CD14-positive monocyte (primary cell): ENCODE measurements around the gene PON1. TPM values are rescaled to one million over a fixed set of nuclear protein-coding genes. Genes with fewer than 3 reads are reported as not detected.

Source experiments
- DNase-seq, 3 donors: peaks; one replicate each; pipeline ENCODE4 v3.0.0-alpha.2; 2011 to 2022
- H2AFZ ChIP-seq: 2 replicates; pipeline ENCODE4 v1.6.0; 2012; ENCODE audit warnings: mild to moderate bottlenecking, low read depth, low read length, inconsistent platforms; ENCODE audit not compliant: insufficient read depth, poor library complexity, severe bottlenecking
- H3K27ac ChIP-seq, 2 donors: 1 replicate in 1 of 2; 2 replicates in 1 of 2; pipeline ENCODE4 v1.5.1; 2012 to 2013; ENCODE audit warnings: low read length in 2 of 2, control low read depth in 1 of 2, inconsistent platforms in 1 of 2, low read depth in 1 of 2, mild to moderate bottlenecking in 1 of 2
- H3K27me3 ChIP-seq, 2 donors: one replicate each; pipeline versions ENCODE4 v1.6.0 to v1.6.1; 2011 to 2013; ENCODE audit warnings: low read length in 2 of 2; ENCODE audit not compliant: control insufficient read depth in 2 of 2, insufficient read depth in 2 of 2
- H3K36me3 ChIP-seq, 2 donors: replicated peaks in 1 of 2; 1 replicate in 1 of 2; 2 replicates in 1 of 2; pipeline versions ENCODE4 v1.5.1 to v1.6.1; 2012 to 2013; ENCODE audit warnings: low read length in 2 of 2, control low read depth in 1 of 2, inconsistent platforms in 1 of 2, mild to moderate bottlenecking in 1 of 2; ENCODE audit not compliant: insufficient read depth in 2 of 2, control insufficient read depth in 1 of 2
- H3K4me1 ChIP-seq, 2 donors: 1 replicate in 1 of 2; 2 replicates in 1 of 2; pipeline versions ENCODE4 v1.5.1 to v1.6.1; 2012 to 2013; ENCODE audit warnings: low read length in 2 of 2, control low read depth in 1 of 2, inconsistent platforms in 1 of 2, mild to moderate bottlenecking in 1 of 2, moderate library complexity in 1 of 2; ENCODE audit not compliant: insufficient read depth in 2 of 2, control insufficient read depth in 1 of 2
- H3K4me2 ChIP-seq: replicated peaks from 2 replicates; pipeline ENCODE3; 2012; ENCODE audit warnings: low read length, moderate library complexity, mild to moderate bottlenecking; ENCODE audit not compliant: poor library complexity, severe bottlenecking; ENCODE audit errors: extremely low read depth
- H3K4me3 ChIP-seq, 3 experiments: fragments of 200-600 bp in 1 of 3; sonication (generic) in 1 of 3; replicated peaks in 1 of 3; 1 replicate in 2 of 3; 2 replicates in 1 of 3; pipeline ENCODE4 v1.5.1; 2011 to 2013; ENCODE audit warnings: low read length in 3 of 3, mild to moderate bottlenecking in 3 of 3, control low read depth in 2 of 3, low read depth in 2 of 3, inconsistent platforms in 1 of 3, moderate library complexity in 1 of 3
- H3K79me2 ChIP-seq: 2 replicates; pipeline ENCODE4 v1.6.0; 2012; ENCODE audit warnings: mild to moderate bottlenecking, control low read depth, inconsistent platforms, low read length, moderate library complexity; ENCODE audit not compliant: insufficient read depth
- H3K9ac ChIP-seq: 2 replicates; pipeline ENCODE4 v1.6.0; 2017; ENCODE audit warnings: low read length, mild to moderate bottlenecking; ENCODE audit not compliant: insufficient read depth, poor library complexity, severe bottlenecking
- H3K9me3 ChIP-seq, 2 donors: replicated peaks in 1 of 2; 1 replicate in 1 of 2; 2 replicates in 1 of 2; pipeline versions ENCODE4 v1.5.1 to v1.6.1; 2012 to 2013; ENCODE audit warnings: low read length in 2 of 2, control low read depth in 1 of 2; ENCODE audit not compliant: control insufficient read depth in 1 of 2, insufficient read depth in 1 of 2
- H4K20me1 ChIP-seq: 2 replicates; pipeline ENCODE4 v1.6.0; 2012; ENCODE audit warnings: mild to moderate bottlenecking, low read length, control low read depth, moderate library complexity; ENCODE audit not compliant: insufficient read depth
- H3K27ac Mint-ChIP-seq, 7 donors: one replicate each; pipeline ENCODE4 v1.8.0; 2020; ENCODE audit warnings: mild to moderate bottlenecking in 7 of 7, mixed read lengths in 7 of 7, moderate library complexity in 6 of 7, inconsistent platforms in 2 of 7
- H3K27me3 Mint-ChIP-seq, 3 donors: one replicate each; pipeline ENCODE4 v1.8.0; 2021 to 2022; ENCODE audit warnings: low read depth in 3 of 3, mild to moderate bottlenecking in 3 of 3, mixed read lengths in 3 of 3, moderate library complexity in 3 of 3, inconsistent platforms in 1 of 3
- H3K36me3 Mint-ChIP-seq, 2 donors: one replicate each; pipeline ENCODE4 v1.8.0; 2020; ENCODE audit warnings: mixed read lengths in 2 of 2, inconsistent platforms in 1 of 2, mild to moderate bottlenecking in 1 of 2
- H3K4me1 Mint-ChIP-seq: one replicate; pipeline ENCODE4 v1.8.0; 2020; ENCODE audit warnings: mild to moderate bottlenecking, mixed read lengths
- H3K4me3 Mint-ChIP-seq, 2 donors: one replicate each; pipeline ENCODE4 v1.8.0; 2020; ENCODE audit warnings: mild to moderate bottlenecking in 2 of 2, mixed read lengths in 2 of 2, moderate library complexity in 1 of 2
- H3K9me3 Mint-ChIP-seq, 7 donors: one replicate each; pipeline ENCODE4 v1.8.0; 2020 to 2022; ENCODE audit warnings: mixed read lengths in 7 of 7, mild to moderate bottlenecking in 6 of 7, moderate library complexity in 6 of 7, inconsistent platforms in 2 of 7
- CTCF ChIP-seq: fragments of 200-600 bp; IDR thresholded peaks from one replicate; pipeline ENCODE4 v1.8.0; 2022; ENCODE audit warnings: antibody characterized with exemption, mild to moderate bottlenecking
- WGBS: methylation state at CpG from one replicate; pipeline ENCODE4 v1.1.5; 2013; ENCODE audit warnings: missing lambda C conversion rate; ENCODE audit not compliant: insufficient coverage; 5-methylcytosine and 5-hydroxymethylcytosine counted together
- intact Hi-C, 2 donors: fragments of 100-400 bp; cut with micrococcal nuclease; formaldehyde crosslinking; loops; one replicate each; pipeline versions ENCODE4 v1.15.0 to v1.15.1; 2023
- polyA plus RNA-seq, 3 donors: library from polyadenylated mRNA; depleted of rRNA in 1 of 3; unstranded in 2 of 3; stranded (reverse) in 1 of 3; fragments of 300-500 nt in 2 of 3; fragments of >200 nt in 1 of 3; fragmentation: Illumina TruSeq in 2 of 3; gene quantifications; 1 replicate in 2 of 3; 2 replicates in 1 of 3; pipeline ENCODE4 v1.2.3, GENCODE V29; 2012 to 2021

Gene PON1
- polyA plus RNA-seq, 3 donors = not detected

- intact Hi-C loops = no loop called here
- H3K36me3 ChIP-seq = no peaks in the 10 kb centered on the region
- H3K4me1 ChIP-seq = no peaks in the 10 kb centered on the region
- no peak for DNase-seq
- Mint-ChIP-seq H3K27ac (no peak overlapping the region), H3K4me3 (no peak overlapping the region), H3K9me3 (no peaks in the 10 kb centered on the region), H3K27me3 (no peaks in the 10 kb centered on the region), H3K4me1 (no peaks in the 10 kb centered on the region), H3K36me3 (no peaks in the 10 kb centered on the region)
- H4K20me1 ChIP-seq = no peaks in the 10 kb centered on the region
- WGBS = no CpG with 5 or more reads among the region's 2 CpGs
- no peak for TF ChIP-seq CTCF
- H3K9ac ChIP-seq = no peak overlapping the region
- no peak overlapping the region for H2AFZ ChIP-seq
- no peak overlapping the region for H3K4me2 ChIP-seq
- H3K4me3 ChIP-seq = no peak overlapping the region
- no peaks in the 10 kb centered on the region for H3K27me3 ChIP-seq
- H3K9me3 ChIP-seq = no peaks in the 10 kb centered on the region
- H3K79me2 ChIP-seq = no peaks in the 10 kb centered on the region
- no peak overlapping the region for H3K27ac ChIP-seq
These were observed 58.7 kb downstream of the PON1 start for GRCh38 chr7:95265634-95266033.

- 100% methylated on average over 2 of the region's 6 CpGs for WGBS
- Mint-ChIP-seq H3K27me3 (no peaks in the 10 kb centered on the region), H3K4me1 (no peaks in the 10 kb centered on the region), H3K4me3 (no peak overlapping the region), H3K27ac (no peak overlapping the region), H3K36me3 (no peaks in the 10 kb centered on the region), H3K9me3 (no peaks in the 10 kb centered on the region)
- H3K4me3 ChIP-seq = no peak overlapping the region
- intact Hi-C loops = no loop called here
- no peak overlapping the region for H3K9ac ChIP-seq
- H3K27me3 ChIP-seq = no peaks in the 10 kb centered on the region
- no peaks in the 10 kb centered on the region for H4K20me1 ChIP-seq
- no peak for TF ChIP-seq CTCF
- no peaks in the 10 kb centered on the region for H3K4me1 ChIP-seq
- no peaks in the 10 kb centered on the region for H3K36me3 ChIP-seq
- no peak for DNase-seq
- no peaks in the 10 kb centered on the region for H3K79me2 ChIP-seq
- H3K27ac ChIP-seq = no peak overlapping the region
- no peak overlapping the region for H2AFZ ChIP-seq
- H3K4me2 ChIP-seq = no peak overlapping the region
- no peaks in the 10 kb centered on the region for H3K9me3 ChIP-seq
These were observed 59.9 kb downstream of the PON1 start for GRCh38 chr7:95264363-95264891.
